GM21825 (cell line): Measurements from ENCODE around the gene SAMM50.
A peak's percentile ranks its signal among the peaks of the same experiment; 100 is the strongest.
"Not testable (repeated sequence)": the region's sequence is repeated elsewhere in the genome, so short reads cannot be mapped to it uniquely, and the experiment has no call there.

Experiments
- ATAC-seq: cut with Tn5 transposase; IDR thresholded peaks from one replicate; pipeline ENCODE4 v1.9.1; 2021; ENCODE audit warnings: mild to moderate bottlenecking, moderate library complexity; ENCODE audit not compliant: unreplicated experiment

Gene SAMM50

GRCh38 chr22:43999378-43999777, 44.1 kb downstream of the SAMM50 start:
- ATAC-seq, result no peak

DNA sequence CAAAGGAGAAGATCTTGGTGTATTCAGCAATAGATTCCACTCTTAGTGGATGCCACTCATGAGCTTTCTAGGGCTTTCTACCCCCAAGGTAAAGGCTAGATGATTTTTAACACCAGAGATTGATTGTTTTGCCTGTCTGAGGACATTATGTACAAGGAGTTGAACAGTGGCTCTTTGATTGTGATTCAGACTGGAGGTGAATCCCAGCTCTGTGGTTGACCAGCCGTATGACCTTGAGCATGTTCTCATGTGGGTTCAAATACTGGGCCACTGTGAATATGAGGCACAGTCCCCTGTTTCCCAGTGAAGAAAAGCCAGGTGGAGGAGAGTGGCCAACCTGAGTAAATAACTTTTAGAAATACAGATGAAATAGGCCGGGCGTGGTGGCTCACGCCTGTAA, 44.9 kb downstream of the SAMM50 start:
- no peak for ATAC-seq

- no peak for ATAC-seq
Measured at GRCh38 chr22:44001521-44001920, 46.3 kb downstream of the SAMM50 start.

DNA sequence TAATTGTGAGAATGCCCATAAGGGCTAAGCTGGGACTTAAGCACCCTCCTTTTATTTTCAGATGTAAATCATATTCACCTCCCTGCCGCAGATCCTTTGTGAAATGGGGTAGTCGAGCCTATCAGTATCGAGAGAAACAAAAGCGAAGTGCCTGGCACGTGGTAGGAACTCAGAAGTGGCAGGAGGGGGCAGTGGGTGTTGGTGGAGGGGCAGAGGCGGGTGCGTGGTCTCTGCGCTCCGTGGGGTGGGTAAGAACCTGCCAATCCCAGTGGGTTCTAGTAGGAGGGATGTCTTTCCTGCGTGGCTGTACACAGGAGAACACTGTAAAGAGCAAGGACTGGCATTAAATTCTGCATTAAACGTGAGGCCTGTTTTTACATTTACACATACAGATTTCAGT, 47.1 kb downstream of the SAMM50 start:
- ATAC-seq, result no peak

DNA sequence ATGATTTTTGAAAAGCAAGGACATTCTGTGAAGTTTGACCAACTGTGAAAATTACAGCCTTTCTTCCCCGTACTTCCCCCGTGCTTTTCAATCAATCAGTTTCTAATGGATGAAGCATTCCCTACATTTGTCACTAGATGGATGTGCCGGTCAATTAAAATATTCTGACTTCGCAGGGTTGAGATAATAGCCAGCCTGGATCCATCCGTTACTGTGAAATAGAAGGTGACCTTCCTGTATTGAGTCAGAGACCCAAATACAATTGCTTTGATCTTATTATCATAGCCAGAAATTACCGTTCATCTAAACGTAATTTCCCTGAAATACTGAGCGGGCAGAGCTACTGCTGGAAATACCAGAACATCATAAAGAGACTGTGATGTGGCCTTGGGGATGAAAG, 47.8 kb downstream of the SAMM50 start:
- no peak for ATAC-seq

GRCh38 chr22:44003405-44004103, 48.3 kb downstream of the SAMM50 start:
- no peak for ATAC-seq

- ATAC-seq, result no peak
Measured at GRCh38 chr22:44004104-44004460, 48.8 kb downstream of the SAMM50 start.

DNA sequence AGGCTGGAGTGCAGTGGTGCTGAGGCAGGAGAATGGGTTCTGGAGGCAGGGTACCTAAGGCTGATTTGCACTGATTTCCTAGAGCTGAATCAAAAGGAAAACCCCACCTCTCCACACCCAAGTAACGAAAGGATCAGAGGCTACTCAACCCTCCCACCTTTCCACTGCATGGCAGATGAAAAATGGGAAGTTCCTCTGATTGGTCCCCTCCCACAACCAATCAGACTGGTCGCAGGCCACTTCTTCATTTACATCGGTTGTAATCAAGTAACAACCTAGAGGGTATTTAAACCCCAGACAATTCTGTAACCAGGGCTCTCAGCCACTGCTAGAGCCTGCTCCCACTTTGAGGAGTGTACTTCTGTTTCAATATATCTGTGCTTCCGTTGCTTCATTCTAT, 50.3 kb downstream of the SAMM50 start:
- no peak for ATAC-seq

GRCh38 chr22:44012162-44012561, 56.9 kb downstream of the SAMM50 start:
- ATAC-seq, result no peak

DNA sequence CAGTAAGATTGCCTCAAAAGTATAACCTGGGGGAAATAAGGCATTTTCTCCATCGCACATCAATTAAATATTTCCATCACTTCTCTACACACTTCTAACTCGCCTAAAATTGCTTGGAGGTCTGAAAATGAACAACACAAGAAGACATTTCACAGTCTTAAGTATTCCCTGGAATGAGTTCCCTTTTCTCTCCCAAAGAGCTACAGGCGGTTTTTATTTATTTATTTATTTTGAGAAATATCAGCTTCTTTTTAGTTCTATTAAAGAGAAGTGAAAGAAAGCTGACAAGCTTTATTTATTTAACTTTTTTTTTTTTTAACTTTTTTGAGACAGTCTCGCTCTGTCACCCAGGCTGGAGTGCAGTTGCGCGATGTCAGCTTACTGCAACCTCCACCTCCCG, 57.3 kb downstream of the SAMM50 start:
- ATAC-seq, result no peak

- ATAC-seq, result no peak
Measured at GRCh38 chr22:44014241-44014640, 59.0 kb downstream of the SAMM50 start.

GRCh38 chr22:44016586-44016985, 61.3 kb downstream of the SAMM50 start:
- ATAC-seq, result not testable (repeated sequence)

DNA sequence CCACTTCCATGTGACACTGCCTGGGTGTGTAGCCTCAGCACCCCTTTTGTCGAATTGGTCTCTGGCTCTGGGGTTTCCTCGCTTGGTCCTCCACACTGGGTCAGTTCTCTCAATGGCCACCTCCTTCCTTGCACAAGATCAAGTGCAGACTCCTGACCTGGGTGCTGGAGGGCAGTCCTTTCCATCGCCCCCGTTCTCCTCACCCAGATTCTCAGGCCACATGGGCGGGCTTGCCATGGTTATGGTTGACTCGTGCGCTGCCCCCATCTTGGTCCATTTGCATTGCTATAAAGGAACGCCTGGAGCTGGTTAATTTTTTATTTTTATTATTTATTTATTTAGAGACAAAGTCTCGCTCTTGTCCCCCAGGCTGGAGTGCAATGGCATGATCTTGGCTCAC, 63.4 kb downstream of the SAMM50 start:
- no peak for ATAC-seq

GRCh38 chr22:44019416-44019815, 64.2 kb downstream of the SAMM50 start:
- no peak for ATAC-seq

DNA sequence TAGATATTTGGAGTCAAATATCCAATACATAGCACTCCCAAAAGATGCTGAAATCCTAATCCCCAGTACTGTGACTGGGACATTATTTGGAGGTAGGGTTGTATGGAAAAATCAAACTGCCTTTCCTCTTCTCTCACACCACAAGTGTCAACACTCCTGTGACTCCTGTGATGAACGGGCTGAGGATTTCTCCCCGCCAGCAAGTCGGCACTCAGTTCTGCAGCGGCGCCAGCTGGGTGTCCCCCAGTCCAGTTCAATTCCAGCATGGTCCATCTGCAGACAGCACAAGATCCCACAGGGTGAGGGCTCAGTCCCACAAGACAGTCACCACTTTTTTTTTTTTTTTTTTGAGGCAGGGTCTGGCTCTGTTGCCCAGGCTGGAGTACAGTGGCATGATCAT, 64.6 kb downstream of the SAMM50 start:
- no peak for ATAC-seq

- no peak for ATAC-seq
Measured at GRCh38 chr22:44020981-44021380, 65.7 kb downstream of the SAMM50 start.

- ATAC-seq, result no peak
Measured at GRCh38 chr22:44023404-44024287, 68.4 kb downstream of the SAMM50 start.

GRCh38 chr22:44024288-44024921, 69.2 kb downstream of the SAMM50 start, which contains the start of gene PARVB:
PARVB (plus strand) TSS chr22:44024302; CDS start chr22:44024340, 38 bp downstream.
- ATAC-seq, result no peak

DNA sequence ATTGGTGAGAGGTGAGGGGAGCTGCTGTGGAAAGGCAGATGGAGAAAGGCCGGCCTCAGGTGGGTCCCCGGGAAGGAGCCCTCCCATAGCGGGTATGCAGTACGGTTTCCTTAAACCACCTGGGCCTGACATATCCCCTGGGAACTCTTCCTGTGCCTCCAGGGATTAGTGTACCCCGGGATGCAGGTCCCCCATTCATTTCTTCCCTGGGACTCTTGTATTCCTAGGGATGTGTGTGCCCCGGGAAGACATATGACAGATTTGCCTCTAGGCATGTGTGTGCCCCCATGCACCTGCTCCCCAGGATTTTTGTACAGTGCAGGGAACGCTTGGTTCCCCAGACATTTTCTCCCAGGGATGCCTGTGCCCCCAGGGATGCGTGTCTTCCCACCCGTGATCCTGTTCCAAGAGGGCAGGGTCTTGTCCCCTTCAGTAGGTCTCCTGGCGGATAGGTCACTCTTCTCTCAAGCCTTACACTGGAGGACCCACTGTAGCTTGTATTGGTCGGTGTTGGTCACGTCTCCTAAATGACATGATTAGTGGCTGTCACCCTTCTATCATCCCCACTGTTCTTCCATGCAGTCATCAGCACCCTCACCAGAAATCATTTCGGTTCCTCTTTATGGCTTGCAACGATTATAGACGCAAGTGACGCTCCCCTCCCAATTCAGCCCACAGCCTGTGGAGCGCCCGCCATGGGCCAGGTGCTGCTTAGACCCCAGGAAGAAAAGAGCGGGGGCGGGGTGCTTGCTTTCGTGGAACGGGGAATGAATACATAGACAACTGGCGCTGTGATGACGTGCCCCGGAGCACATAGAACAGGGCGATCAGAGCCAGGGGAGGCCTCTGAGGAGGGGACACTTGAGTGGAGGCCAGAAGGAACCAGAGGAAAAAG, 70.2 kb downstream of the SAMM50 start:
- ATAC-seq, result peak; percentile 50

- no peak for ATAC-seq
Measured at GRCh38 chr22:44026066-44026629, 70.9 kb downstream of the SAMM50 start.
